Esophagus muscularis mucosa (tissue), 4 donors: Measurements from ENCODE around the gene SEMA6D. TPM values are rescaled to one million over a fixed set of nuclear protein-coding genes. Genes with fewer than 3 reads are reported as not detected.

Experiments
- DNase-seq: peaks from one replicate; pipeline ENCODE4 v3.0.0-alpha.2; 2017; ENCODE audit errors: extremely low spot score
- H3K27ac ChIP-seq, 4 donors: fragments of 200-600 bp; sonication (generic); replicated peaks in 1 of 4; 1 replicate in 3 of 4; 2 replicates in 1 of 4; pipeline ENCODE4 v1.5.1; 2016 to 2019; ENCODE audit warnings: mild to moderate bottlenecking in 1 of 4
- H3K27me3 ChIP-seq, 4 donors: fragments of 200-600 bp; sonication (generic); one replicate each; pipeline versions ENCODE4 v1.5.1 to v1.6.0; 2016 to 2019
- H3K36me3 ChIP-seq, 4 donors: fragments of 200-600 bp; sonication (generic); one replicate each; pipeline ENCODE4 v1.5.1; 2016 to 2019
- H3K4me1 ChIP-seq, 4 donors: fragments of 200-600 bp; sonication (generic); one replicate each; pipeline ENCODE4 v1.5.1; 2016 to 2019
- H3K4me3 ChIP-seq, 4 donors: fragments of 200-600 bp; sonication (generic); 1 replicate in 2 of 4; 2 replicates in 2 of 4; pipeline ENCODE4 v1.5.1; 2016 to 2019; ENCODE audit warnings: mild to moderate bottlenecking in 4 of 4, moderate library complexity in 1 of 4
- H3K9me3 ChIP-seq, 4 donors: fragments of 200-600 bp; sonication (generic); 1 replicate in 3 of 4; 2 replicates in 1 of 4; pipeline ENCODE4 v1.5.1; 2016 to 2019
- EP300 ChIP-seq: sonication (generic); formaldehyde crosslinking; IDR thresholded peaks from one replicate; pipeline ENCODE4 v1.6.1; 2017; ENCODE audit warnings: antibody characterized with exemption
- POLR2A ChIP-seq: fragments of 450-650 bp; IDR thresholded peaks from one replicate; pipeline ENCODE4 v1.6.1; 2017; ENCODE audit warnings: antibody characterized with exemption, moderate library complexity, mild to moderate bottlenecking, low read depth
- POLR2AphosphoS5 ChIP-seq, 2 donors: sonication (generic); formaldehyde crosslinking; IDR thresholded peaks; one replicate each; pipeline ENCODE4 v1.6.1; 2017; ENCODE audit warnings: antibody characterized with exemption in 2 of 2
- WGBS: methylation state at CpG from one replicate; pipeline ENCODE4 v1.1.5; 2018; 5-methylcytosine and 5-hydroxymethylcytosine counted together
- intact Hi-C: fragments of 100-400 bp; cut with DNase I; formaldehyde crosslinking; loops from one replicate; pipeline ENCODE4 v1.15.1; 2023
- total RNA-seq, 4 donors: library from RNA; depleted of rRNA; stranded (reverse); fragments of >200 nt; gene quantifications; one replicate each; pipeline versions ENCODE4 v1.1.0 to v1.2.1, GENCODE V29; 2016
- TF ChIP-seq, protein P1 (sequence below), 3 experiments: fragments of 200-600 bp in 2 of 3; fragments of 450-650 bp in 1 of 3; sonication (generic) in 2 of 3; IDR thresholded peaks; one replicate each; pipeline ENCODE4 v1.5.1; 2017 to 2019; ENCODE audit warnings: antibody characterized with exemption in 3 of 3, mild to moderate bottlenecking in 2 of 3, moderate library complexity in 1 of 3

The SEMA6D gene
- total RNA-seq, 4 donors from 2014 or later = 2.1 to 5.2 (median 3.8) TPM

DNA sequence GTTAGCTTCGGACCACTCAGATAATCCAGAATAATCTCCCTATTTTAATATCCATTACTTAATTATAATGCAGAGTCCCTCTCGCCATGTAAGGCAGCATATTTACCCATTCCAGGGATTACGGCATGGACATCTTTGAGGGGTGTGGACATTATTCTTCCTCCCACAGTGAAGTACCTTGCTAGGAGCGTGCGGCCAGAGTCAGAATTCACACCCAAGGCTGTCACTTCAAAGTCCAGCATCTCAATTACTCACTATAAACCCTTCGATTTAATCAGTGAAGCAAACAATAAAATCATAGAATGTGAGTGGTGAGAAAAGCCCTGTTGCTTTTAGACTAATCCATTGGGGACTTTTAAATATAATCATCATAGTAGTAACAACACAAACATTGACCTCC lies 11.6 kb downstream of the SEMA6D start:
- WGBS = 97% methylated on average over 6 of the region's 6 CpGs
- H3K27me3 ChIP-seq = no peaks in the 10 kb centered on the region
- DNase-seq = no peak

DNA sequence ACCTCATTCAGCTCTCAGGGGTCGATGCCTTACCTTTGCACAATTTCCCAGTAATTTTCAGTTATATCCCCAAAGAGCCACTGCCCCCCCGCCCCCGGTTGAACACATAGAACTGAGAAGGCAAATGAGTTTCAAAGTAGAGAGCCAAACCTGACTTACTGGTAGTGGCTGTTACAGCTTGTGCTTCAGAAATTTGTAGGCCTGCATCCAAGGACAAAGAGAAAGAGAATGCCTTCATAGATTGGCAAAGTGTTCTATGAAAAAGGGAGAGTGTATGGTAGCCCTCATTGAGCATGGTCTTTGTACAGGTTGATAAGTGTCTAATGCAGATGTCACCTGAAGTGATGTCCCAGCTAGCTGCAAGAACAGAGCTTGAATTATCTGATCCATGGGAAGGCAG lies 13.9 kb downstream of the SEMA6D start:
- Histone ChIP-seq H3K27ac (no peak overlapping the region), H3K4me1 (peaks cover 11 to 14% (median 12%) of the 10 kb centered on the region in 4 donors), H3K27me3 (no peaks in the 10 kb centered on the region), H3K4me3 (no peak overlapping the region), H3K36me3 (no peaks in the 10 kb centered on the region), H3K9me3 (no peaks in the 10 kb centered on the region)
- no peak for TF ChIP-seq POLR2A
- TF ChIP-seq POLR2AphosphoS5 (IDR thresholded peaks at IDR 0.05) = no peak
- TF ChIP-seq, protein P1, sequence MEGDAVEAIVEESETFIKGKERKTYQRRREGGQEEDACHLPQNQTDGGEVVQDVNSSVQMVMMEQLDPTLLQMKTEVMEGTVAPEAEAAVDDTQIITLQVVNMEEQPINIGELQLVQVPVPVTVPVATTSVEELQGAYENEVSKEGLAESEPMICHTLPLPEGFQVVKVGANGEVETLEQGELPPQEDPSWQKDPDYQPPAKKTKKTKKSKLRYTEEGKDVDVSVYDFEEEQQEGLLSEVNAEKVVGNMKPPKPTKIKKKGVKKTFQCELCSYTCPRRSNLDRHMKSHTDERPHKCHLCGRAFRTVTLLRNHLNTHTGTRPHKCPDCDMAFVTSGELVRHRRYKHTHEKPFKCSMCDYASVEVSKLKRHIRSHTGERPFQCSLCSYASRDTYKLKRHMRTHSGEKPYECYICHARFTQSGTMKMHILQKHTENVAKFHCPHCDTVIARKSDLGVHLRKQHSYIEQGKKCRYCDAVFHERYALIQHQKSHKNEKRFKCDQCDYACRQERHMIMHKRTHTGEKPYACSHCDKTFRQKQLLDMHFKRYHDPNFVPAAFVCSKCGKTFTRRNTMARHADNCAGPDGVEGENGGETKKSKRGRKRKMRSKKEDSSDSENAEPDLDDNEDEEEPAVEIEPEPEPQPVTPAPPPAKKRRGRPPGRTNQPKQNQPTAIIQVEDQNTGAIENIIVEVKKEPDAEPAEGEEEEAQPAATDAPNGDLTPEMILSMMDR (IDR thresholded peaks at IDR 0.05) = no peak
- no peak for TF ChIP-seq EP300
- no peak for DNase-seq
- intact Hi-C loops = no loop called here
- 93% methylated on average over 3 of the region's 3 CpGs for WGBS

More for the DNA sequence above, 11.6 kb downstream of the SEMA6D start:
- TF ChIP-seq EP300 (no peak), POLR2A (no peak), POLR2AphosphoS5 (IDR thresholded peaks at IDR 0.05) (no peak)
- TF ChIP-seq, protein P1 (IDR thresholded peaks at IDR 0.05) = no peak
- Histone ChIP-seq H3K4me3 (no peak overlapping the region), H3K36me3 (no peaks in the 10 kb centered on the region), H3K9me3 (no peaks in the 10 kb centered on the region), H3K4me1 (peaks cover 15 to 30% (median 26%) of the 10 kb centered on the region in 4 donors), H3K27ac (no peak overlapping the region)
- intact Hi-C loops = no loop called here

DNA sequence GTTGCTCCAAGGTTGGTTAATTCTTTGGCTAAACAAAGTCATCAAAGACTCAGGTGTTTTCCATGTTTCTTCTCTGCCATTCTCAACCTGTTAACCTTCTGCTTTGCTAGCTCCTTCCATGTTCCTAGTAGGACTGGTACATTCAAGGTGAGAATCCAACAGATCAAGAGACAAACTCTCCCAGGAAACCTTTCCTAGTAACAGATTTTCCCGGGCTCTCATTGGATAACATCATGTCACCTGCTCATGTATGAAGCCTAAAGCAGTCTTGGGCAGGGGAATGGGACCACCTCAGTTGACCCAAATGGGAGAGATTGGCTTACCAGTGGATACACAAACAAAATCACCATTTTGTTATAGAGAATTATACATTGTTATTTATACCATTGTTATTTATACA lies 14.9 kb downstream of the SEMA6D start:
- H3K9me3 ChIP-seq = no peaks in the 10 kb centered on the region
- WGBS = 89% methylated on average over 1 of the region's 1 CpG
- TF ChIP-seq POLR2AphosphoS5 (IDR thresholded peaks at IDR 0.05) (no peak), POLR2A (no peak), EP300 (no peak)
- TF ChIP-seq, protein P1 (IDR thresholded peaks at IDR 0.05) = no peak
- intact Hi-C loops = no loop called here
- no peaks in the 10 kb centered on the region for H3K27me3 ChIP-seq
- no peak for DNase-seq
- peaks cover 4 to 11% (median 7%) of the 10 kb centered on the region in 4 donors for H3K4me1 ChIP-seq
- no peak overlapping the region for H3K27ac ChIP-seq
- H3K4me3 ChIP-seq = no peak overlapping the region
- H3K36me3 ChIP-seq = no peaks in the 10 kb centered on the region

DNA sequence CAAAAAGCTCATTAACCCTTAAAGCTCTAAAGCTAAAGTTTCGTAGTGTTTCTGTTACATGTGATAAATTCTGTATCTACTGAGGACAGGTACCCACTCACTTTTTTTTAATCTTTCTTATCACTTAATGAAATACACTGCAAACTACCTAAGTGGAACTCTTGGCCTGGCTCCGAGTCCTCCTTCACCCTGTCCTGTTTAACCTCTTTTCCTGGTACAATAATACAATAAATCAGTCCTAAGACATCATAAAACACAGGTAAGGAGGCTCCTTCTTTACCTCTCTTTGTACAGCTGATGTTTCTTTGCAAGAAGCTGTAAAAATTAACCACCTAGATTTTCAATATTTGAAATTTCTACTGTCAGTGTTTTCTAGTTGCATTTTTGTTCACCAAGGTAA lies 15.8 kb downstream of the SEMA6D start:
- Histone ChIP-seq H3K36me3 (no peaks in the 10 kb centered on the region), H3K27me3 (no peaks in the 10 kb centered on the region), H3K4me1 (peaks cover 0 to 10% (median 6%) of the 10 kb centered on the region in 4 donors), H3K27ac (no peak overlapping the region), H3K4me3 (no peak overlapping the region), H3K9me3 (no peaks in the 10 kb centered on the region)
- DNase-seq = no peak
- 88% methylated on average over 2 of the region's 2 CpGs for WGBS
- TF ChIP-seq, protein P1 (IDR thresholded peaks at IDR 0.05) = no peak
- TF ChIP-seq EP300 (no peak), POLR2A (no peak), POLR2AphosphoS5 (IDR thresholded peaks at IDR 0.05) (no peak)
- intact Hi-C loops = no loop called here

DNA sequence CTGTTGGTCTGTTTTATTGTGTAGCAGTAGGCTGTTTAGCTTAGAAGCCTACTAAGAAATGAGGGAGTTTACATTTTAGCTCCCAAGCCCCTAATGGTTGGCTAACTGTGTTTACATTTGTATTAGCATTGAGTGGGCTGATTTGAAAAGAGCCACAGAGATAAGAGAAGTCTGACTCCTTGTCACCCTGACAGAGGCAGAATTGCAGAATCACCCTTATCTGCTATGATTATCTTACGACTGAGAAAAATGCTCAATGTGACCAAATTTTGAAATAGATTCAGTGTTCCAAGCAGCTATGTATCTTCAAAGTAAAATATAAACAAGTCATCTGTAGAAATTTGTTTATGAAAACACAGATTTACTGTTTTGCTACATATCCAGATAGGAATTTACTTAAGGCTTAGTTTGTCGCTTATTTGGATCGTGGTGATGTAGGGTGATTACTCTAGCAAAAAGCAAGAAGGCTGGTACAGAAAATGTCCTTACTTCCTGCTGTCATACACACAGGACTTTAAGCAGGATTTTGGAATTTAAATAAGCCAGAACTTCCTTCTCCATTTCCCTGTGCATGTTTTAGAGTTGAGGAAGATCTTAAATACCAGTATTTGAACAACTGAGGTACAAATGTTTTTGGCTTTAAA lies 19.0 kb downstream of the SEMA6D start:
- TF ChIP-seq, protein P1 (IDR thresholded peaks at IDR 0.05) = no peak
- TF ChIP-seq POLR2AphosphoS5 (IDR thresholded peaks at IDR 0.05) (no peak), EP300 (no peak), POLR2A (no peak)
- Histone ChIP-seq H3K4me3 (no peak overlapping the region), H3K9me3 (no peaks in the 10 kb centered on the region), H3K4me1 (peaks cover 0 to 11% (median 8%) of the 10 kb centered on the region in 4 donors), H3K27ac (no peak overlapping the region), H3K27me3 (no peaks in the 10 kb centered on the region), H3K36me3 (no peaks in the 10 kb centered on the region)
- WGBS = 83% methylated on average over 3 of the region's 3 CpGs
- intact Hi-C loops = no loop called here
- DNase-seq = no peak
